SK-N-SH (cell line): ENCODE results near the gene UNC13B. TPM values are rescaled to one million over a fixed set of nuclear protein-coding genes. Genes with fewer than 3 reads are reported as not detected.

Experiments used
- CTCF ChIA-PET: fragments of 300-600, 350-600 bp; formaldehyde crosslinking; extraction: SDS; loops from one replicate; lab custom pipeline; 2021; lab: Yijun Ruan, JAX
- POLR2A ChIA-PET: fragments of 350-600 bp; sonication (Branson Sonifier 250); formaldehyde crosslinking; extraction: SDS; loops from one replicate; lab custom pipeline; 2020; ENCODE audit warnings: antibody characterized with exemption, inconsistent platforms; lab: Yijun Ruan, JAX
- DNase-seq: peaks from one replicate; pipeline ENCODE4 v3.0.0; 2012
- H2AFZ ChIP-seq: fragments of 200-600 bp; sonication (generic); 2 replicates; pipeline ENCODE4 v1.8.1; 2016; ENCODE audit warnings: antibody characterized with exemption, mild to moderate bottlenecking, low read depth
- H3F3A ChIP-seq: fragments of 200-600 bp; sonication (generic); replicated peaks from 2 replicates; pipeline ENCODE3; 2016; ENCODE audit warnings: antibody characterized with exemption, mild to moderate bottlenecking; ENCODE audit not compliant: insufficient read depth
- H3K27ac ChIP-seq, 2 experiments: fragments of 200-500 bp in 1 of 2; fragments of 200-600 bp in 1 of 2; sonication (Bioruptor generic) in 1 of 2; sonication (generic), shearing (Covaris generic) in 1 of 2; 2 replicates each; pipeline versions ENCODE4 v1.5.1 to v1.6.1; 2014 to 2016; ENCODE audit warnings: low read depth in 2 of 2, inconsistent platforms in 1 of 2, low read length in 1 of 2, mild to moderate bottlenecking in 1 of 2, mixed read lengths in 1 of 2
- H3K27me3 ChIP-seq: fragments of 200-600 bp; sonication (generic), shearing (Covaris generic); 2 replicates; pipeline ENCODE4 v1.6.1; 2016; ENCODE audit warnings: mixed run types; ENCODE audit not compliant: insufficient read depth
- H3K36me3 ChIP-seq, 2 experiments: fragments of 200-500 bp in 1 of 2; fragments of 200-600 bp in 1 of 2; sonication (Bioruptor generic) in 1 of 2; sonication (generic) in 1 of 2; replicated peaks in 1 of 2; 2 replicates each; pipeline versions ENCODE3 to v1.5.1; 2014 to 2016; ENCODE audit warnings: low read length in 1 of 2, mild to moderate bottlenecking in 1 of 2; ENCODE audit not compliant: insufficient read depth in 2 of 2, control insufficient read depth in 1 of 2
- H3K4me1 ChIP-seq, 2 experiments: fragments of 200-500 bp in 1 of 2; fragments of 200-600 bp in 1 of 2; sonication (Bioruptor generic) in 1 of 2; sonication (generic), shearing (Covaris generic) in 1 of 2; 2 replicates each; pipeline versions ENCODE4 v1.5.1 to v1.6.1; 2014 to 2016; ENCODE audit warnings: low read depth in 1 of 2, low read length in 1 of 2, mixed run types in 1 of 2; ENCODE audit not compliant: insufficient read depth in 2 of 2, control insufficient read depth in 1 of 2
- H3K4me2 ChIP-seq: fragments of 200-600 bp; sonication (generic), shearing (Covaris generic); 2 replicates; pipeline ENCODE4 v1.6.1; 2017; ENCODE audit warnings: mixed run types
- H3K4me3 ChIP-seq, 2 experiments: fragments of 200-500 bp in 1 of 2; fragments of 200-600 bp in 1 of 2; sonication (Bioruptor generic) in 1 of 2; sonication (generic), shearing (Covaris generic) in 1 of 2; 2 replicates each; pipeline versions ENCODE4 v1.5.1 to v1.8.1; 2014 to 2016; ENCODE audit warnings: low read depth in 2 of 2, inconsistent platforms in 1 of 2, low read length in 1 of 2, mild to moderate bottlenecking in 1 of 2, mixed read lengths in 1 of 2, moderate library complexity in 1 of 2
- H3K79me2 ChIP-seq: fragments of 200-600 bp; sonication (generic); 2 replicates; pipeline ENCODE4 v1.8.1; 2017; ENCODE audit warnings: mild to moderate bottlenecking; ENCODE audit not compliant: insufficient read depth
- H3K9ac ChIP-seq: fragments of 200-600 bp; sonication (generic); 2 replicates; pipeline ENCODE4 v1.6.1; 2017; ENCODE audit warnings: mixed run types
- H3K9me2 ChIP-seq: fragments of 200-600 bp; sonication (generic); 2 replicates; pipeline ENCODE4 v1.6.1; 2017; ENCODE audit warnings: mixed run types
- H3K9me3 ChIP-seq: fragments of 200-600 bp; sonication (generic); 2 replicates; pipeline ENCODE4 v1.6.1; 2017; ENCODE audit warnings: mixed run types, mild to moderate bottlenecking, moderate library complexity
- H4K20me1 ChIP-seq: fragments of 200-600 bp; sonication (generic); 2 replicates; pipeline ENCODE4 v1.6.1; 2017; ENCODE audit warnings: mild to moderate bottlenecking, mixed run types; ENCODE audit not compliant: insufficient read depth
- CTCF ChIP-seq: fragments of 200-600 bp; sonication (generic); IDR thresholded peaks from 2 replicates; pipeline ENCODE4 v1.6.1; 2017; ENCODE audit warnings: antibody characterized with exemption, mild to moderate bottlenecking, moderate library complexity
- ELF1 ChIP-seq: IDR thresholded peaks from 2 replicates; pipeline ENCODE4 v1.4.0; 2012
- EP300 ChIP-seq, 2 experiments: IDR thresholded peaks; 2 replicates each; pipeline versions ENCODE4 v1.4.0 to v1.6.1; 2012; ENCODE audit warnings: borderline replicate concordance in 1 of 2, low read depth in 1 of 2, low read length in 1 of 2
- IRF3 ChIP-seq: fragments of 150-350 bp; IDR thresholded peaks from 2 replicates; pipeline ENCODE4 v1.6.1; 2016; ENCODE audit warnings: mild to moderate bottlenecking, low read depth, low read length
- MAX ChIP-seq: IDR thresholded peaks from 2 replicates; pipeline ENCODE4 v1.4.0; 2012; ENCODE audit warnings: low read depth
- NRF1 ChIP-seq: IDR thresholded peaks from 2 replicates; pipeline ENCODE4 v1.6.1; 2012; ENCODE audit warnings: low read depth, mild to moderate bottlenecking, low read length
- PBX3 ChIP-seq: IDR thresholded peaks from 2 replicates; pipeline ENCODE4; 2012
- POLR2AphosphoS5 ChIP-seq: IDR thresholded peaks from 2 replicates; pipeline ENCODE4 v1.6.1; 2012; ENCODE audit warnings: low read depth, low read length
- RAD21 ChIP-seq: IDR thresholded peaks from 2 replicates; pipeline ENCODE4 v1.6.1; 2012; ENCODE audit warnings: mild to moderate bottlenecking, low read length
- RFX5 ChIP-seq: IDR thresholded peaks from 2 replicates; pipeline ENCODE4 v1.6.1; 2012; ENCODE audit warnings: mild to moderate bottlenecking, improper control_type of control experiment, low read length
- RXRA ChIP-seq: IDR thresholded peaks from 2 replicates; pipeline ENCODE4 v1.4.0; 2012; ENCODE audit warnings: low read depth, mild to moderate bottlenecking, borderline replicate concordance
- SIN3A ChIP-seq: IDR thresholded peaks from 2 replicates; pipeline ENCODE4 v1.6.1; 2012; ENCODE audit warnings: low read depth, mild to moderate bottlenecking, low read length, moderate library complexity, borderline replicate concordance
- SMC3 ChIP-seq: IDR thresholded peaks from 2 replicates; pipeline ENCODE4 v1.6.1; 2012; ENCODE audit warnings: low read depth, low read length, improper control_type of control experiment
- TAF1 ChIP-seq: IDR thresholded peaks from 2 replicates; pipeline ENCODE4 v1.6.1; 2012; ENCODE audit warnings: low read depth, mild to moderate bottlenecking, low read length, moderate library complexity, borderline replicate concordance
- TCF12 ChIP-seq: IDR thresholded peaks from 2 replicates; pipeline ENCODE4 v1.4.0; 2012
- USF1 ChIP-seq: IDR thresholded peaks from 2 replicates; pipeline ENCODE4 v1.4.0; 2012; ENCODE audit warnings: low read depth, borderline replicate concordance
- YY1 ChIP-seq: IDR thresholded peaks from 2 replicates; pipeline ENCODE4 v1.4.0; 2012; ENCODE audit warnings: low read depth, mild to moderate bottlenecking
- ZBTB33 ChIP-seq: IDR thresholded peaks from 2 replicates; pipeline ENCODE4 v1.4.0; 2012; ENCODE audit warnings: low read depth, borderline replicate concordance
- WGBS: methylation state at CpG from one replicate; pipeline ENCODE4 v1.1.6; 2017; ENCODE audit warnings: low lambda C conversion rate; 5-methylcytosine and 5-hydroxymethylcytosine counted together
- polyA plus RNA-seq, 3 experiments: library from polyadenylated mRNA; depleted of rRNA; stranded (reverse); fragments of >200 nt; gene quantifications; 2 replicates each; pipeline ENCODE4 v1.2.3, GENCODE V29; 2012

UNC13B gene
- polyA plus RNA-seq, 1 of the 3 experiments (the other 2 are of a cell fraction): 8.1 TPM

- Histone ChIP-seq H3K9me2 (no peaks in the 10 kb centered on the region), H3K4me2 (peak overlapping the region; percentile 99), H4K20me1 (no peaks in the 10 kb centered on the region), H3K4me3 (peak overlapping the region; percentile 76 to 85), H3K79me2 (peaks cover 26% of the 10 kb centered on the region), H3K27me3 (no peaks in the 10 kb centered on the region), H3K9me3 (no peaks in the 10 kb centered on the region), H3K9ac (no peak overlapping the region), H3K4me1 (peaks cover 23 to 29% of the 10 kb centered on the region in 2 experiments), H2AFZ (peak overlapping the region; percentile 92; the same call in 1 of the 2 replicates), H3K27ac (peak overlapping the region in 1 of 2 experiments; percentile 97; a peak in 1 of 4 replicates), H3F3A (peaks cover 39% of the 10 kb centered on the region), H3K36me3 (peaks cover 0 to 5% of the 10 kb centered on the region in 2 experiments)
- WGBS: 40% methylated on average over 26 of the region's 30 CpGs
- DNase-seq: peak; percentile 81
- TF ChIP-seq TCF12 (peak; percentile 64), CTCF (peak; percentile 97), SMC3 (peak; percentile 94), SIN3A (0 out of 2 replicates have a peak, but pooled peaks have one; percentile 41), MAX (0 out of 2 replicates have a peak, but pooled peaks have one; percentile 14), RFX5 (0 out of 2 replicates have a peak, but pooled peaks have one; percentile 23), PBX3 (no peak), USF1 (no peak), RAD21 (peak; percentile 93)
- POLR2A ChIA-PET: interaction anchor here (0.7 kb wide), 1 partner anchor 14 kb away, joined by 4 read pairs; the partner anchor contains the start of gene STOML2
- CTCF ChIA-PET: interaction anchor here (0.6 to 3.6 kb wide), 34 partner anchors 9 to 453 kb away, joined by 3 to 55 read pairs (median 4); partner anchors contain the start of genes FANCG, STOML2 and UNC13B
Measured at GRCh38 chr9:35116898-35117551, 44.8 kb upstream of the UNC13B start.

GRCh38 chr9:35134920-35135319 is 26.9 kb upstream of the UNC13B start:
- Histone ChIP-seq H3K4me3 (no peak overlapping the region), H3K27ac (no peak overlapping the region), H3K36me3 (no peaks in the 10 kb centered on the region), H3K79me2 (no peaks in the 10 kb centered on the region), H3K9me2 (no peaks in the 10 kb centered on the region), H3K27me3 (no peaks in the 10 kb centered on the region), H3K9me3 (peaks cover 4% of the 10 kb centered on the region; the same call in 1 of the 2 replicates), H4K20me1 (no peaks in the 10 kb centered on the region), H3K9ac (no peak overlapping the region), H2AFZ (no peak overlapping the region), H3F3A (no peaks in the 10 kb centered on the region), H3K4me1 (no peaks in the 10 kb centered on the region), H3K4me2 (no peak overlapping the region)
- ChIA-PET POLR2A (no interaction called here), CTCF (no interaction called here)
- DNase-seq: no peak
- WGBS: 36% methylated on average over 6 of the region's 6 CpGs
- TF ChIP-seq ELF1: no peak
- no peak for TF ChIP-seq IRF3
- no peak for TF ChIP-seq ZBTB33
- no peak for TF ChIP-seq NRF1
- no peak for TF ChIP-seq EP300 (IDR thresholded peaks at IDR 0.05; ENCODE audit: borderline replicate concordance in 1 of 2, low read depth in 1 of 2, low read length in 1 of 2)
- no peak for TF ChIP-seq YY1
- no peak for TF ChIP-seq TCF12
- no peak for TF ChIP-seq TAF1
- no peak for TF ChIP-seq PBX3
- no peak for TF ChIP-seq POLR2AphosphoS5
- TF ChIP-seq RAD21: no peak
- TF ChIP-seq RXRA: no peak
